Astrocyte (in vitro differentiated cells and primary cell): ENCODE measurements around the gene L3MBTL2. TPM values are rescaled to one million over a fixed set of nuclear protein-coding genes. Genes with fewer than 3 reads are reported as not detected.
"Not testable (repeated sequence)": the region's sequence is repeated elsewhere in the genome, so short reads cannot be mapped to it uniquely, and the experiment has no call there.

Experiments
- DNase-seq: peaks from one replicate; pipeline ENCODE4 v3.0.0-alpha.2; 2010; ENCODE audit warnings: low read depth
- FAIRE-seq: peaks from 2 replicates; lab custom pipeline; 2011; peaks lifted over from hg19 to GRCh38; lab: Jason Lieb, UNC
- H2AFZ ChIP-seq: 2 replicates; pipeline ENCODE4 v1.6.0; 2012; ENCODE audit warnings: low read depth, low read length, inconsistent platforms
- H3K27ac ChIP-seq: 2 replicates; pipeline ENCODE4 v1.5.1; 2011; ENCODE audit warnings: low read depth, low read length, inconsistent platforms
- H3K27me3 ChIP-seq: 2 replicates; pipeline ENCODE4 v1.6.0; 2011; ENCODE audit warnings: low read length, inconsistent platforms; ENCODE audit not compliant: insufficient read depth
- H3K36me3 ChIP-seq: 2 replicates; pipeline ENCODE4 v1.5.1; 2011; ENCODE audit warnings: low read length, inconsistent platforms; ENCODE audit not compliant: insufficient read depth
- H3K4me1 ChIP-seq: 2 replicates; pipeline ENCODE4 v1.5.1; 2011; ENCODE audit warnings: low read length, inconsistent platforms; ENCODE audit not compliant: insufficient read depth
- H3K4me2 ChIP-seq: 2 replicates; pipeline ENCODE4 v1.6.0; 2012; ENCODE audit warnings: low read length, inconsistent platforms
- H3K4me3 ChIP-seq: 2 replicates; pipeline ENCODE4 v1.5.1; 2011; ENCODE audit warnings: low read depth, mild to moderate bottlenecking, low read length, inconsistent platforms; ENCODE audit not compliant: insufficient read depth
- H3K79me2 ChIP-seq: 2 replicates; pipeline ENCODE4 v1.6.0; 2012; ENCODE audit warnings: mild to moderate bottlenecking, low read length, inconsistent platforms; ENCODE audit not compliant: insufficient read depth
- H3K9ac ChIP-seq: 2 replicates; pipeline ENCODE4 v1.6.0; 2012; ENCODE audit warnings: mild to moderate bottlenecking, low read length, inconsistent platforms
- H3K9me3 ChIP-seq: 2 replicates; pipeline ENCODE4 v1.5.1; 2012; ENCODE audit warnings: low read depth, mild to moderate bottlenecking, low read length, inconsistent platforms; ENCODE audit not compliant: insufficient read depth
- H4K20me1 ChIP-seq: 2 replicates; pipeline ENCODE4 v1.6.0; 2012; ENCODE audit warnings: low read length, inconsistent platforms; ENCODE audit not compliant: insufficient read depth
- H3K27ac Mint-ChIP-seq: one replicate; pipeline ENCODE4 v1.8.0; 2021; ENCODE audit warnings: mild to moderate bottlenecking, mixed read lengths; ENCODE audit not compliant: unreplicated experiment
- H3K27me3 Mint-ChIP-seq: one replicate; pipeline ENCODE4 v1.8.0; 2021; ENCODE audit warnings: low read depth, mixed read lengths; ENCODE audit not compliant: unreplicated experiment
- H3K36me3 Mint-ChIP-seq: one replicate; pipeline ENCODE4 v1.8.0; 2021; ENCODE audit warnings: low read depth, mixed read lengths; ENCODE audit not compliant: unreplicated experiment
- H3K4me1 Mint-ChIP-seq: one replicate; pipeline ENCODE4 v1.8.0; 2021; ENCODE audit warnings: low read depth, mixed read lengths; ENCODE audit not compliant: unreplicated experiment
- H3K4me3 Mint-ChIP-seq: one replicate; pipeline ENCODE4 v1.8.0; 2021; ENCODE audit warnings: mild to moderate bottlenecking, moderate library complexity, mixed read lengths; ENCODE audit not compliant: unreplicated experiment
- H3K9me3 Mint-ChIP-seq: one replicate; pipeline ENCODE4 v1.8.0; 2021; ENCODE audit warnings: mild to moderate bottlenecking, mixed read lengths; ENCODE audit not compliant: unreplicated experiment
- EZH2 ChIP-seq: IDR thresholded peaks from 2 replicates; pipeline ENCODE4 v1.6.1; 2012; ENCODE audit warnings: mild to moderate bottlenecking, low read length, inconsistent platforms; ENCODE audit not compliant: insufficient read depth
- total RNA-seq: library from RNA; stranded (reverse); gene quantifications from 2 replicates; pipeline ENCODE4 v1.2.1, GENCODE V29; 2021
- TF ChIP-seq, protein P1 (sequence below): IDR thresholded peaks from 2 replicates; pipeline ENCODE4 v1.5.1; 2011; ENCODE audit warnings: low read depth, mild to moderate bottlenecking, inconsistent platforms, low read length, moderate library complexity; ENCODE audit not compliant: insufficient read depth

Gene L3MBTL2
- total RNA-seq, 1 donor from 2014 or later: 20.6 TPM

DNA sequence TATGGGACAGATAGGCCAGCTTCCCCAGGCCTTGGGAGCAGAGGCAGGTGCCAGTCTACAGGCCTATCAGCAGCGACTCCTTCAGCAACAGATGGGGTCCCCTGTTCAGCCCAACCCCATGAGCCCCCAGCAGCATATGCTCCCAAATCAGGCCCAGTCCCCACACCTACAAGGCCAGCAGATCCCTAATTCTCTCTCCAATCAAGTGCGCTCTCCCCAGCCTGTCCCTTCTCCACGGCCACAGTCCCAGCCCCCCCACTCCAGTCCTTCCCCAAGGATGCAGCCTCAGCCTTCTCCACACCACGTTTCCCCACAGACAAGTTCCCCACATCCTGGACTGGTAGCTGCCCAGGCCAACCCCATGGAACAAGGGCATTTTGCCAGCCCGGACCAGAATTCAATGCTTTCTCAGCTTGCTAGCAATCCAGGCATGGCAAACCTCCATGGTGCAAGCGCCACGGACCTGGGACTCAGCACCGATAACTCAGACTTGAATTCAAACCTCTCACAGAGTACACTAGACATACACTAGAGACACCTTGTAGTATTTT is 26.6 kb upstream of the L3MBTL2 start:
- H3K36me3 ChIP-seq: peaks cover 58% of the 10 kb centered on the region
- H2AFZ ChIP-seq: no peak overlapping the region
- TF ChIP-seq, protein P1, sequence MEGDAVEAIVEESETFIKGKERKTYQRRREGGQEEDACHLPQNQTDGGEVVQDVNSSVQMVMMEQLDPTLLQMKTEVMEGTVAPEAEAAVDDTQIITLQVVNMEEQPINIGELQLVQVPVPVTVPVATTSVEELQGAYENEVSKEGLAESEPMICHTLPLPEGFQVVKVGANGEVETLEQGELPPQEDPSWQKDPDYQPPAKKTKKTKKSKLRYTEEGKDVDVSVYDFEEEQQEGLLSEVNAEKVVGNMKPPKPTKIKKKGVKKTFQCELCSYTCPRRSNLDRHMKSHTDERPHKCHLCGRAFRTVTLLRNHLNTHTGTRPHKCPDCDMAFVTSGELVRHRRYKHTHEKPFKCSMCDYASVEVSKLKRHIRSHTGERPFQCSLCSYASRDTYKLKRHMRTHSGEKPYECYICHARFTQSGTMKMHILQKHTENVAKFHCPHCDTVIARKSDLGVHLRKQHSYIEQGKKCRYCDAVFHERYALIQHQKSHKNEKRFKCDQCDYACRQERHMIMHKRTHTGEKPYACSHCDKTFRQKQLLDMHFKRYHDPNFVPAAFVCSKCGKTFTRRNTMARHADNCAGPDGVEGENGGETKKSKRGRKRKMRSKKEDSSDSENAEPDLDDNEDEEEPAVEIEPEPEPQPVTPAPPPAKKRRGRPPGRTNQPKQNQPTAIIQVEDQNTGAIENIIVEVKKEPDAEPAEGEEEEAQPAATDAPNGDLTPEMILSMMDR: no peak
- Mint-ChIP-seq H3K9me3 (no peaks in the 10 kb centered on the region), H3K4me3 (no peak overlapping the region), H3K27ac (peak overlapping the region; percentile 26), H3K4me1 (peaks cover 16% of the 10 kb centered on the region), H3K27me3 (no peaks in the 10 kb centered on the region), H3K36me3 (peaks cover 29% of the 10 kb centered on the region)
- no peaks in the 10 kb centered on the region for H3K9me3 ChIP-seq
- peaks cover 46% of the 10 kb centered on the region for H4K20me1 ChIP-seq
- H3K4me2 ChIP-seq: no peak overlapping the region
- H3K79me2 ChIP-seq: peaks cover 10% of the 10 kb centered on the region
- DNase-seq (no peak), FAIRE-seq (no peak)
- no peak overlapping the region for H3K27ac ChIP-seq
- H3K4me1 ChIP-seq: peaks cover 6% of the 10 kb centered on the region
- no peaks in the 10 kb centered on the region for H3K27me3 ChIP-seq
- no peak overlapping the region for H3K4me3 ChIP-seq
- H3K9ac ChIP-seq: no peak overlapping the region

DNA sequence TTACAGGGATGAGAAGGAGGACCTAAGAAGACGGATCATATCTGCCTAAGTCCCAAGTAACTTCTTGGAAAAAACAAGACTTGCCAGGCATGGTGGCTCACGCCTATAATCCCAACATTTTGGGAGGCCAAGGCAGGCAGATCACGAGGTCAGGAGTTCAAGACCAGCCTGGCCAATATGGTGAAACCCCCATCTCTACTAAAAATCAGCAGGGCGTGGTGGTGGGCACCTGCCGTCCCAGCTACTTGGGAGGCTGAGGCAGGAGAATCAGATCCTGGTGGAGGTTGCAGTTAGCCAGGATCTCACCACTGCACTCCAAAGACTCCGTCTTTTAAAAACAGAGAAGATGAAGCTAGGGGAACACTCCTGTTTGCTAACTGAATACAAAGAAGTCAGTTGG is 24.8 kb upstream of the L3MBTL2 start:
- H3K4me1 ChIP-seq, H3K9ac ChIP-seq, H3K9me3 ChIP-seq, H3K4me2 ChIP-seq, H3K4me3 ChIP-seq, H3K27ac ChIP-seq, H3K27me3 Mint-ChIP-seq, H3K9me3 Mint-ChIP-seq, H3K27me3 ChIP-seq, H3K27ac Mint-ChIP-seq, H2AFZ ChIP-seq, FAIRE-seq, H3K4me3 Mint-ChIP-seq, H3K79me2 ChIP-seq, DNase-seq: not testable (repeated sequence)
- Mint-ChIP-seq H3K4me1 (peaks cover 16% of the 10 kb centered on the region), H3K36me3 (peaks cover 24% of the 10 kb centered on the region)
- H4K20me1 ChIP-seq: peaks cover 40% of the 10 kb centered on the region
- H3K36me3 ChIP-seq: peaks cover 49% of the 10 kb centered on the region

DNA sequence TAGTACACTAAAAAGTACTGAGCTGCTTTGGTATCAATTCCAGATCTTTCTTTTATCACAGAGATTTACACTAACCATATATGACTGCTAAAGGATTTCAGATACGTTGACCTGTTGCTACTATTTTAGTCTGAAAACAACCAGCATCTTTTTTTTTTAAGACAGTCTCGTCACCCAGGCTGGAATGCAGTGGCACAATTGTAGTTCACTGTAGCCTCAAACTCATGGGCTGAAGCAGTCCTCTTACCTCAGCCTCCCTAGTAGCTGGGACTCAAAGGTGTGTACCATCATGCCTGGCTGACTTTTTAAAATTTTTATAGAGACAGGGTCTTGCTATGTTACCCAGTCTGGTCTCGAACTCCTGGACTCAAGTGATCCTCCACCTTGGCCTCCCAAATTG is 24.2 kb upstream of the L3MBTL2 start:
- Mint-ChIP-seq H3K4me3 (no peak overlapping the region), H3K27ac (no peak overlapping the region), H3K4me1 (peaks cover 10% of the 10 kb centered on the region), H3K36me3 (peaks cover 19% of the 10 kb centered on the region), H3K9me3 (no peaks in the 10 kb centered on the region), H3K27me3 (no peaks in the 10 kb centered on the region)
- Histone ChIP-seq H3K36me3 (peaks cover 44% of the 10 kb centered on the region), H3K4me3 (no peak overlapping the region), H4K20me1 (peaks cover 35% of the 10 kb centered on the region), H3K9me3 (no peaks in the 10 kb centered on the region), H3K9ac (no peak overlapping the region), H3K27me3 (no peaks in the 10 kb centered on the region), H2AFZ (no peak overlapping the region), H3K27ac (no peak overlapping the region), H3K4me2 (no peak overlapping the region), H3K4me1 (peaks cover 6% of the 10 kb centered on the region), H3K79me2 (peaks cover 10% of the 10 kb centered on the region)
- TF ChIP-seq, protein P1: no peak
- no peak for TF ChIP-seq EZH2
- FAIRE-seq (peak; percentile 20), DNase-seq (no peak)
